ENCODE measurements around the gene ADAM8. TPM values are rescaled to one million over a fixed set of nuclear protein-coding genes. Genes with fewer than 3 reads are reported as not detected.

Gene ADAM8
- total and polyA plus RNA-seq, 4 donors = 1.0 to 17.0 (median 6.3) TPM

- no peak for ATAC-seq (ENCODE audit: low FRiP score)
- H3K27me3 ChIP-seq (ENCODE audit: control insufficient read depth in 1 of 2, insufficient read depth in 2 of 2, low read length in 1 of 2) = no peaks in the 10 kb centered on the region
- intact Hi-C loops (cut with DNase I) = no loop called here
- no peaks in the 10 kb centered on the region for H3K9me3 ChIP-seq (ENCODE audit: control insufficient read depth, low read length)
- WGBS, 2 donors = 0 to 2% methylated on average over 78 to 122 of the region's 122 CpGs
- DNase-seq = peak in 1 of 2 donors; percentile 72
- no peaks in the 10 kb centered on the region for H3K36me3 ChIP-seq (ENCODE audit: control insufficient read depth in 1 of 2, insufficient read depth in 2 of 2, low read length in 1 of 2)
- H3K4me3 ChIP-seq (ENCODE audit: low read length in 2 of 2) = no peak overlapping the region
- no peaks in the 10 kb centered on the region for H3K4me1 ChIP-seq (ENCODE audit: control insufficient read depth in 1 of 2, insufficient read depth in 2 of 2, low read length in 2 of 2)
- no peak overlapping the region for H3K27ac ChIP-seq (ENCODE audit: low read depth in 1 of 2, low read length in 2 of 2)
Observed at GRCh38 chr10:133230387-133231195, 46.1 kb downstream of the ADAM8 start.

- no peak within 1 kb of the TSS for H3K27ac ChIP-seq (ENCODE audit: low read depth in 1 of 2, low read length in 2 of 2)
- no peaks in the 10 kb centered on the region for H3K27me3 ChIP-seq (ENCODE audit: control insufficient read depth in 1 of 2, insufficient read depth in 2 of 2, low read length in 1 of 2)
- intact Hi-C loops (cut with DNase I) = no loop called here
- H3K36me3 ChIP-seq (ENCODE audit: control insufficient read depth in 1 of 2, insufficient read depth in 2 of 2, low read length in 1 of 2) = no peaks in the 10 kb centered on the region
- no peak within 1 kb of the TSS for H3K4me3 ChIP-seq (ENCODE audit: low read length in 2 of 2)
- ATAC-seq (ENCODE audit: low FRiP score) (no peak), DNase-seq (no peak)
- no peaks in the 10 kb centered on the region for H3K9me3 ChIP-seq (ENCODE audit: control insufficient read depth, low read length)
- WGBS, 2 donors = 0 to 1% methylated on average over 10 to 49 of the region's 49 CpGs
- H3K4me1 ChIP-seq (ENCODE audit: control insufficient read depth in 1 of 2, insufficient read depth in 2 of 2, low read length in 2 of 2) = no peaks in the 10 kb centered on the region
Observed at GRCh38 chr10:133230044-133230361, 46.7 kb downstream of the ADAM8 start, which contains the start of gene UTF1. TSS of gene UTF1 (plus strand) at chr10:133230217. CDS start at chr10:133230289, 72 bp downstream.

- Histone ChIP-seq H3K9me3 (ENCODE audit: control insufficient read depth, low read length) (no peaks in the 10 kb centered on the region), H3K4me1 (ENCODE audit: control insufficient read depth in 1 of 2, insufficient read depth in 2 of 2, low read length in 2 of 2) (no peaks in the 10 kb centered on the region), H3K27ac (ENCODE audit: low read depth in 1 of 2, low read length in 2 of 2) (no peak overlapping the region), H3K36me3 (ENCODE audit: control insufficient read depth in 1 of 2, insufficient read depth in 2 of 2, low read length in 1 of 2) (no peaks in the 10 kb centered on the region), H3K27me3 (ENCODE audit: control insufficient read depth in 1 of 2, insufficient read depth in 2 of 2, low read length in 1 of 2) (no peaks in the 10 kb centered on the region), H3K4me3 (ENCODE audit: low read length in 2 of 2) (no peak overlapping the region)
- 7 to 8% methylated on average over 49 to 58 of the region's 58 CpGs for WGBS, 2 donors
- intact Hi-C loops (cut with DNase I) = no loop called here
- DNase-seq (no peak), ATAC-seq (ENCODE audit: low FRiP score) (no peak)
Observed at GRCh38 chr10:133229265-133230043, 47.2 kb downstream of the ADAM8 start.

GRCh38 chr10:133227256-133227655 lies 49.4 kb downstream of the ADAM8 start:
- Histone ChIP-seq H3K36me3 (ENCODE audit: control insufficient read depth in 1 of 2, insufficient read depth in 2 of 2, low read length in 1 of 2) (no peaks in the 10 kb centered on the region), H3K27ac (ENCODE audit: low read depth in 1 of 2, low read length in 2 of 2) (no peak overlapping the region), H3K9me3 (ENCODE audit: control insufficient read depth, low read length) (no peaks in the 10 kb centered on the region), H3K4me3 (ENCODE audit: low read length in 2 of 2) (no peak overlapping the region), H3K4me1 (ENCODE audit: control insufficient read depth in 1 of 2, insufficient read depth in 2 of 2, low read length in 2 of 2) (no peaks in the 10 kb centered on the region), H3K27me3 (ENCODE audit: control insufficient read depth in 1 of 2, insufficient read depth in 2 of 2, low read length in 1 of 2) (no peaks in the 10 kb centered on the region)
- 93 to 96% methylated on average over 13 to 21 of the region's 21 CpGs for WGBS, 2 donors
- intact Hi-C loops (cut with DNase I) = no loop called here
- DNase-seq = no peak
- ATAC-seq (ENCODE audit: low FRiP score) = no peak

- no peak for DNase-seq
- 33 to 45% methylated on average over 30 of the region's 30 CpGs for WGBS, 2 donors
Observed at GRCh38 chr10:133226251-133226808, 50.3 kb downstream of the ADAM8 start.

GRCh38 chr10:133225707-133226191 lies 50.9 kb downstream of the ADAM8 start:
- Histone ChIP-seq H3K4me1 (ENCODE audit: control insufficient read depth in 1 of 2, insufficient read depth in 2 of 2, low read length in 2 of 2) (no peaks in the 10 kb centered on the region), H3K4me3 (ENCODE audit: low read length in 2 of 2) (no peak overlapping the region), H3K9me3 (ENCODE audit: control insufficient read depth, low read length) (no peaks in the 10 kb centered on the region), H3K27ac (ENCODE audit: low read depth in 1 of 2, low read length in 2 of 2) (no peak overlapping the region), H3K27me3 (ENCODE audit: control insufficient read depth in 1 of 2, insufficient read depth in 2 of 2, low read length in 1 of 2) (no peaks in the 10 kb centered on the region), H3K36me3 (ENCODE audit: control insufficient read depth in 1 of 2, insufficient read depth in 2 of 2, low read length in 1 of 2) (no peaks in the 10 kb centered on the region)
- 42 to 50% methylated on average over 22 to 23 of the region's 23 CpGs for WGBS, 2 donors
- DNase-seq (no peak), ATAC-seq (ENCODE audit: low FRiP score) (no peak)
- intact Hi-C loops (cut with DNase I) = no loop called here

More at GRCh38 chr10:133226251-133226808, 50.3 kb downstream of the ADAM8 start:
- Histone ChIP-seq H3K36me3 (ENCODE audit: control insufficient read depth in 1 of 2, insufficient read depth in 2 of 2, low read length in 1 of 2) (no peaks in the 10 kb centered on the region), H3K27ac (ENCODE audit: low read depth in 1 of 2, low read length in 2 of 2) (no peak overlapping the region), H3K9me3 (ENCODE audit: control insufficient read depth, low read length) (no peaks in the 10 kb centered on the region), H3K27me3 (ENCODE audit: control insufficient read depth in 1 of 2, insufficient read depth in 2 of 2, low read length in 1 of 2) (no peaks in the 10 kb centered on the region), H3K4me1 (ENCODE audit: control insufficient read depth in 1 of 2, insufficient read depth in 2 of 2, low read length in 2 of 2) (no peaks in the 10 kb centered on the region), H3K4me3 (ENCODE audit: low read length in 2 of 2) (no peak overlapping the region)
- no peak for ATAC-seq (ENCODE audit: low FRiP score)
- intact Hi-C loops (cut with DNase I) = no loop called here

GRCh38 chr10:133224756-133225372 lies 51.8 kb downstream of the ADAM8 start:
- Histone ChIP-seq H3K36me3 (ENCODE audit: control insufficient read depth in 1 of 2, insufficient read depth in 2 of 2, low read length in 1 of 2) (no peaks in the 10 kb centered on the region), H3K27me3 (ENCODE audit: control insufficient read depth in 1 of 2, insufficient read depth in 2 of 2, low read length in 1 of 2) (no peaks in the 10 kb centered on the region), H3K27ac (ENCODE audit: low read depth in 1 of 2, low read length in 2 of 2) (no peak overlapping the region), H3K4me3 (ENCODE audit: low read length in 2 of 2) (no peak overlapping the region), H3K9me3 (ENCODE audit: control insufficient read depth, low read length) (no peaks in the 10 kb centered on the region), H3K4me1 (ENCODE audit: control insufficient read depth in 1 of 2, insufficient read depth in 2 of 2, low read length in 2 of 2) (no peaks in the 10 kb centered on the region)
- intact Hi-C loops (cut with DNase I) = no loop called here
- DNase-seq = no peak
- 64 to 79% methylated on average over 25 of the region's 25 CpGs for WGBS, 2 donors
- ATAC-seq (ENCODE audit: low FRiP score) = no peak

- no peak for DNase-seq
- WGBS, 2 donors = 73 to 81% methylated on average over 14 of the region's 14 CpGs
- Histone ChIP-seq H3K4me3 (ENCODE audit: low read length in 2 of 2) (no peak overlapping the region), H3K27me3 (ENCODE audit: control insufficient read depth in 1 of 2, insufficient read depth in 2 of 2, low read length in 1 of 2) (no peaks in the 10 kb centered on the region), H3K36me3 (ENCODE audit: control insufficient read depth in 1 of 2, insufficient read depth in 2 of 2, low read length in 1 of 2) (no peaks in the 10 kb centered on the region), H3K27ac (ENCODE audit: low read depth in 1 of 2, low read length in 2 of 2) (no peak overlapping the region), H3K4me1 (ENCODE audit: control insufficient read depth in 1 of 2, insufficient read depth in 2 of 2, low read length in 2 of 2) (no peaks in the 10 kb centered on the region), H3K9me3 (ENCODE audit: control insufficient read depth, low read length) (no peaks in the 10 kb centered on the region)
- ATAC-seq (ENCODE audit: low FRiP score) = no peak
- intact Hi-C loops (cut with DNase I) = no loop called here
Observed at GRCh38 chr10:133224076-133224475, 52.6 kb downstream of the ADAM8 start.

Measured in aorta (tissue), 5 donors.